GM12873 (cell line): ENCODE results near the gene TADA1.

ENCODE experiments used
- TF ChIP-seq, protein P1 (sequence below): IDR thresholded peaks from 2 replicates; pipeline ENCODE4 v1.5.1; 2012; ENCODE audit warnings: low read depth, mild to moderate bottlenecking, moderate library complexity, low read length, control low read depth; ENCODE audit not compliant: insufficient read depth; ENCODE audit errors: missing control alignments

The TADA1 gene

DNA sequence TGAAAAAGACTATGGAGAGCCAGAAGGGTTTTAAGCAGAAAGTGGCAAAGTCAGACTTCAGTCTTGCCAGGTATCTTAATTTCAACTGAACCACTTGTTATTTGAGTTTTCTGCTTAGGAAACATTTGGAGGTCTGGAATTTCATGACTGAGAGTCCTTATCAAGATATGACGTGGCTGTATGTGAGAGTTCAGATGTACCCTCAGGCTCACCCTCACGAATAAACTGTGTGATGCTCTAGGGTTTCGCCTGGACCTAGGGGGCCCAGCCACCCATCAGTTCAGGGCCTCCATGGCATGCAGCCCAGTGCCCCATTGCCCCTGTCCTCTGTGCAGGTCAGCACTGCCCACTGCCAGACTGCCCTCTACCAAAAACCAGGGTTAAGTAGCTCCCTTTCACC lies 30.6 kb upstream of the TADA1 start:
- TF ChIP-seq, protein P1, sequence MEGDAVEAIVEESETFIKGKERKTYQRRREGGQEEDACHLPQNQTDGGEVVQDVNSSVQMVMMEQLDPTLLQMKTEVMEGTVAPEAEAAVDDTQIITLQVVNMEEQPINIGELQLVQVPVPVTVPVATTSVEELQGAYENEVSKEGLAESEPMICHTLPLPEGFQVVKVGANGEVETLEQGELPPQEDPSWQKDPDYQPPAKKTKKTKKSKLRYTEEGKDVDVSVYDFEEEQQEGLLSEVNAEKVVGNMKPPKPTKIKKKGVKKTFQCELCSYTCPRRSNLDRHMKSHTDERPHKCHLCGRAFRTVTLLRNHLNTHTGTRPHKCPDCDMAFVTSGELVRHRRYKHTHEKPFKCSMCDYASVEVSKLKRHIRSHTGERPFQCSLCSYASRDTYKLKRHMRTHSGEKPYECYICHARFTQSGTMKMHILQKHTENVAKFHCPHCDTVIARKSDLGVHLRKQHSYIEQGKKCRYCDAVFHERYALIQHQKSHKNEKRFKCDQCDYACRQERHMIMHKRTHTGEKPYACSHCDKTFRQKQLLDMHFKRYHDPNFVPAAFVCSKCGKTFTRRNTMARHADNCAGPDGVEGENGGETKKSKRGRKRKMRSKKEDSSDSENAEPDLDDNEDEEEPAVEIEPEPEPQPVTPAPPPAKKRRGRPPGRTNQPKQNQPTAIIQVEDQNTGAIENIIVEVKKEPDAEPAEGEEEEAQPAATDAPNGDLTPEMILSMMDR, result no peak

DNA sequence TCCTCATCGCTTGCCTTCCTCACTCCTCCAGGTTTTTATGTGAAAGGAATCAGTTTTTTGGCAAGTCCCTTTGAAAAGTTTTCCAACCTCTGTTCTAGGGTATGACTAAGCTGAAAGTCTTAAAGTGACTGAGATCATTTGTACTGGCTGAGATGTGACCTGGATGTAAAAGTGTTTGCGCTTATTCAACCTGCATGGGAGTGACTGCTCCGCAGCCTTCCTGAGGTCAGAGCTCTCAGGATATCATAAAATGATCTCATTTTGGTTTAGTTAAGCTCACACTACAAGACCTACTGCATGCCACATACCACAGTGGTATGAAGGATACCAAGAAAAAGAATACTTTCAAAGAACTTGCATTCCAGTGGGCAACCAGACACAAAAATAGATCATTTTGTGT lies 29.8 kb upstream of the TADA1 start:
- TF ChIP-seq, protein P1, result no peak

DNA sequence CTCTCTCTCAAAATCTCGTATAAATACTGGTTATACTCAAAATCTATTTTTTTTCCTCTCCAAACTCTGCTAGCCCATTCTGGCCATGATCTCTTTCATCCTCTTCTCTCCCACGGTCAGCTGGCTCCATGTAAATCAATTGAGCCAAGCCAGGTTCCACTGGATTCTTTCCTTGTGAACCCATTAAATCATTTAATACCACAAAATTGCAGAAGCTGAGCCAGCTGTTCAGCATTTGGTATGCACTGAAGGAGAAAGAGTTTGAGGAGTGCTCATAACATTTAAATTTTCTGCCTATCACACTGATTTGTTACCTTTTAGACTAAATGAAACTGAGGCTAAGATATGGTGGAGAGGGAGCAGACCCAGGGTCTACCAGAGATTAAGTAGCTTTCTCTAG lies 29.1 kb upstream of the TADA1 start:
- TF ChIP-seq, protein P1, result no peak

DNA sequence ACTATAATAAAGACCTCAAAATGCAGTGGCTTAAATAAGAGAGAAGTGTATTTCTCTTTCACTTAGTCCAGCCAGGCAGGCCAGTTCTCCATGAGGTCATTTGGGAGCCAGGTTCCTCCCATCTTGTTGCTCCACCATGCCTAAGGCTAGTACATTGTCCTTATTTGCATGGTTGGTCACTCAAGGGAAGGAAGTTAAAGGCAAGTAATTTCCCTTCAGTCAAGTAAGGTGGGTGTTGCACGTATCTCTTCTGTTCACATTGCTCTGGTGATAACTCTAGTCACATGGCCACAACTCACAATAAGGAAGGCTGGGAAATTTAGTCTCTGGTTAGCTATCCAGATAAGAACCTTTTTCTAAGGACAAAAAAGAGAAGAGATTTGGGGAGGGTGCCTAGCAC lies 27.2 kb upstream of the TADA1 start:
- TF ChIP-seq, protein P1, result no peak

DNA sequence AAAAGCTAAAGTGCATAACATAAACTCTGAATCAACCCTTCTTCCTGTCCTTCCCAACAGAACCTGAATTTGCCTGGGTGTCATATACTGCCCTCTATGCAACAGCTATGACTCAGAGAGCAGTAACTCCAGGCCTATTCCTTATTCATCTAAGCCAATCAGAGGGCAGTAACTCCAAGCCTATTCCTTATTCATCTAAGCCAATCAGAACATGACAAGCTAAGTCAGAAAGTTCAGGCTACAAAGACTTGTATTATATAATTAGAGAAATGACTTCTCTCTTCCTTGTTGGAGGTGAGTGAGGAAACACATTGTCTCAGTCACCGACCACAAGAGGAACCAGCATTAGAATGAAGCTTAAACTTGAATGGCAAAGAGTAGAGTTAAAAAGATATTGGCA lies 26.2 kb upstream of the TADA1 start:
- TF ChIP-seq, protein P1, result no peak

DNA sequence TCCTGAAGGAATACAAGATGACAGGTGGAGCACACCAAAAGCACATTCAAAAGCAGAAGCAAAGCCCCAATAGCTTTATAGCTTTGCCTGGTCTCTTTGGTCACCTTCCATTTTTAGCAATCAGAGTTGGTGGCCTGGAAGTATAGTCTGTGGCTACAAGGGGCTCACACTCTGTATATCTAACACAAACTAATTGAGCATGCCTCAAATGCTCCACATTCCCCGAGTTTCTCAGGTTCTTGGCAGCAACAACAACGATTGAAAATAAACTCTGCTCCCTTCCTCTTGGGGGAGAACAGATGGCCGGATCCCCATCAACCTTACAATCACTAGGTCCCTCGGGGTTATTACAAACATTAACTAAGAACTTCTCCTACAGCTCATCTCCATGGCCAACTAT lies 24.9 kb upstream of the TADA1 start:
- TF ChIP-seq, protein P1, result no peak

DNA sequence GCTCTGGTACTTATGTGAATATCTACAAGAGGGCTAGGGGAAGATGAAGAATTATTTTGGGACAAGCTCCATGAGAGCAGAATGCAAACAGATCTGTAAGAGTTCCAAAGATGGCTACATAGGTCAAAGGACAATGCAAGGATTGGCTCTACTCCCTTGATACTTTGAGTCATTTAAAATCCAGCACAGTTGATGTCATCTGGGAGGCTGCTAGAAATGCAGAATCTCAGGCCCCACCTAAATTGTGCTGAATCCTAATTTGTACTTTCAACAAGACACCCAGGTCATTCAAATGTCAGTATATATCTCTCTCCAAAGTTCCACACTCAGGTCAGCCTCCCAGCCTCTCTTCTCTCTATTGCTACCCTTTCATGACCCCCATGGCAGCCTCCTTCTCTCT lies 23.7 kb upstream of the TADA1 start:
- TF ChIP-seq, protein P1, result no peak
